Upper lobe of right lung (tissue), 1 donor: ENCODE data around the gene XYLT1. TPM values are rescaled to one million over a fixed set of nuclear protein-coding genes. Genes with fewer than 3 reads are reported as not detected.

ENCODE experiments used
- ATAC-seq: fragments of 200-7000 bp; cut with Tn5 transposase; one replicate; pipeline ENCODE4 v1.9.1; 2020; ENCODE audit warnings: mild to moderate bottlenecking, moderate library complexity
- DNase-seq: peaks from one replicate; pipeline ENCODE4 v3.0.0-alpha.2; 2020
- H3K27ac ChIP-seq: fragments of 200-600 bp; one replicate; pipeline ENCODE4 v1.8.0; 2022
- H3K27me3 ChIP-seq: fragments of 200-600 bp; one replicate; pipeline ENCODE4 v1.8.0; 2022; ENCODE audit warnings: mild to moderate bottlenecking
- H3K36me3 ChIP-seq: fragments of 200-600 bp; one replicate; pipeline ENCODE4 v1.8.0; 2022
- H3K4me1 ChIP-seq: fragments of 200-600 bp; one replicate; pipeline ENCODE4 v1.8.0; 2022
- H3K4me3 ChIP-seq: fragments of 200-600 bp; one replicate; pipeline ENCODE4 v1.8.0; 2022; ENCODE audit warnings: mild to moderate bottlenecking
- H3K9me3 ChIP-seq: fragments of 200-600 bp; one replicate; pipeline ENCODE4 v1.8.0; 2022
- CTCF ChIP-seq: fragments of 200-600 bp; IDR thresholded peaks from one replicate; pipeline ENCODE4 v1.8.0; 2022; ENCODE audit warnings: antibody characterized with exemption
- intact Hi-C: fragments of 100-400 bp; cut with DNase I; formaldehyde crosslinking; loops from one replicate; pipeline ENCODE4 v1.11.0; 2022
- total RNA-seq: library from RNA; stranded (reverse); fragmentation: NEBNext Ultra II Directional; extraction: Animal tissue kit (Norgen Biotek cat#: 25700); gene quantifications from one replicate; pipeline ENCODE4 v1.2.1, GENCODE V29; 2021
- donor health status: DM: no; HTN: yes; CAD: no; lungs with severe emphysema.

The XYLT1 gene
- total RNA-seq, 1 donor from 2014 or later: 12.1 TPM

- Histone ChIP-seq H3K9me3 (no peaks in the 10 kb centered on the region), H3K27me3 (no peaks in the 10 kb centered on the region), H3K4me1 (peaks cover 30% of the 10 kb centered on the region), H3K36me3 (no peaks in the 10 kb centered on the region), H3K4me3 (no peak overlapping the region), H3K27ac (no peak overlapping the region)
- TF ChIP-seq CTCF: no peak
- DNase-seq: no peak
- no peak for ATAC-seq
- intact Hi-C loops: no loop called here
Measured at GRCh38 chr16:17466876-17467275, 3.9 kb downstream of the XYLT1 start.

- intact Hi-C loops: no loop called here
- Histone ChIP-seq H3K36me3 (no peaks in the 10 kb centered on the region), H3K9me3 (no peaks in the 10 kb centered on the region), H3K4me1 (peaks cover 26% of the 10 kb centered on the region), H3K27me3 (no peaks in the 10 kb centered on the region), H3K4me3 (no peak overlapping the region), H3K27ac (no peak overlapping the region)
- no peak for TF ChIP-seq CTCF
- ATAC-seq: no peak
- DNase-seq: no peak
Measured at GRCh38 chr16:17465460-17465859, 5.3 kb downstream of the XYLT1 start.

- H3K27ac ChIP-seq: no peak overlapping the region
- no peak overlapping the region for H3K4me3 ChIP-seq
- H3K27me3 ChIP-seq: no peaks in the 10 kb centered on the region
- no peaks in the 10 kb centered on the region for H3K36me3 ChIP-seq
- DNase-seq: no peak
- peaks cover 16% of the 10 kb centered on the region for H3K4me1 ChIP-seq
- no peak for ATAC-seq
- no peaks in the 10 kb centered on the region for H3K9me3 ChIP-seq
- no peak for TF ChIP-seq CTCF
- intact Hi-C loops: no loop called here
Measured at GRCh38 chr16:17463335-17463734, 7.4 kb downstream of the XYLT1 start.

- intact Hi-C loops: no loop called here
- ATAC-seq (peak; percentile 33), DNase-seq (no peak)
- no peak overlapping the region for H3K4me3 ChIP-seq
- H3K4me1 ChIP-seq: peaks cover 4% of the 10 kb centered on the region
- no peaks in the 10 kb centered on the region for H3K9me3 ChIP-seq
- H3K27me3 ChIP-seq: no peaks in the 10 kb centered on the region
- H3K27ac ChIP-seq: no peak overlapping the region
- H3K36me3 ChIP-seq: no peaks in the 10 kb centered on the region
- no peak for TF ChIP-seq CTCF
Measured at GRCh38 chr16:17461951-17462729, 8.6 kb downstream of the XYLT1 start.

- no peak overlapping the region for H3K27ac ChIP-seq
Measured at GRCh38 chr16:17460890-17461289, 9.9 kb downstream of the XYLT1 start.

More at GRCh38 chr16:17460890-17461289, 9.9 kb downstream of the XYLT1 start:
- Histone ChIP-seq H3K4me1 (no peaks in the 10 kb centered on the region), H3K27me3 (no peaks in the 10 kb centered on the region), H3K4me3 (no peak overlapping the region), H3K9me3 (no peaks in the 10 kb centered on the region), H3K36me3 (no peaks in the 10 kb centered on the region)
- ATAC-seq: peak; percentile 14
- no peak for TF ChIP-seq CTCF
- intact Hi-C loops: no loop called here
- no peak for DNase-seq
